PFSK-1 (cell line): ENCODE results near the gene ZNF407.

ENCODE experiments used
- FOXP2 ChIP-seq: optimal IDR thresholded peaks from 2 replicates; pipeline ENCODE3; 2011; ENCODE audit warnings: borderline replicate concordance, control low read depth, inconsistent platforms; ENCODE audit not compliant: insufficient read depth; ENCODE audit errors: extremely low read length, extremely low read depth
- POLR2AphosphoS5 ChIP-seq: IDR thresholded peaks from 2 replicates; pipeline ENCODE4 v1.6.1; 2012; ENCODE audit warnings: low read depth, mild to moderate bottlenecking, control low read depth, low read length, moderate library complexity
- REST ChIP-seq, 2 experiments: IDR thresholded peaks; 2 replicates each; pipeline versions ENCODE4 v1.6.1 to v1.8.0; 2011 to 2012; ENCODE audit warnings: low read depth in 2 of 2, low read length in 2 of 2, control low read depth in 1 of 2, inconsistent platforms in 1 of 2, mild to moderate bottlenecking in 1 of 2, moderate library complexity in 1 of 2; ENCODE audit not compliant: insufficient read depth in 1 of 2
- SIN3A ChIP-seq: IDR thresholded peaks from 2 replicates; pipeline ENCODE4 v1.6.1; 2012; ENCODE audit warnings: mild to moderate bottlenecking, low read length, moderate library complexity, borderline replicate concordance; ENCODE audit not compliant: insufficient read depth
- TAF1 ChIP-seq: IDR thresholded peaks from 2 replicates; pipeline ENCODE4 v1.6.1; 2012; ENCODE audit warnings: low read length, control low read depth, borderline replicate concordance; ENCODE audit not compliant: insufficient read depth

- no peak for TF ChIP-seq TAF1
- no peak for TF ChIP-seq POLR2AphosphoS5
- TF ChIP-seq SIN3A = no peak
- no peak for TF ChIP-seq REST (IDR thresholded peaks at IDR 0.05; ENCODE audit: insufficient read depth in 1 of 2, low read depth in 2 of 2, low read length in 2 of 2)
- TF ChIP-seq FOXP2 = no peak
Observed at GRCh38 chr18:75090336-75090735, 492.7 kb downstream of the ZNF407 start.
